ENCODE data around the gene RAB1A.
"Not testable (repeated sequence)": the region's sequence is repeated elsewhere in the genome, so short reads cannot be mapped to it uniquely, and the experiment has no call there.

The RAB1A gene

GRCh38 chr2:65159906-65160305 lies 30.0 kb upstream of the RAB1A start:
- Histone ChIP-seq H3K4me1 (ENCODE audit: insufficient read depth, low read length) (0 out of 2 replicates have a peak, but pooled peaks cover 4% of the 10 kb centered on the region), H3K36me3 (ENCODE audit: insufficient read depth, low read length) (no peaks in the 10 kb centered on the region), H3K27ac (ENCODE audit: low read depth, low read length) (no peak overlapping the region), H3K4me3 (ENCODE audit: low read length) (no peak overlapping the region), H3K9ac (ENCODE audit: low read depth, low read length) (no peak overlapping the region), H3K9me3 (ENCODE audit: insufficient read depth, low read depth, low read length) (no peaks in the 10 kb centered on the region), H3K27me3 (ENCODE audit: insufficient read depth, low read length) (no peaks in the 10 kb centered on the region)
- 93% methylated on average over 2 of the region's 2 CpGs for WGBS

- 0 out of 2 replicates have a peak, but pooled peaks cover 4% of the 10 kb centered on the region for H3K4me1 ChIP-seq (ENCODE audit: insufficient read depth, low read length)
- H3K27ac ChIP-seq (ENCODE audit: low read depth, low read length), result no peak overlapping the region
- WGBS, result 92% methylated on average over 6 of the region's 6 CpGs
Observed at GRCh38 chr2:65159261-65159660, 29.4 kb upstream of the RAB1A start.

GRCh38 chr2:65158557-65158956 lies 28.7 kb upstream of the RAB1A start:
- 0 out of 2 replicates have a peak, but pooled peaks cover 4% of the 10 kb centered on the region for H3K4me1 ChIP-seq (ENCODE audit: insufficient read depth, low read length)
- no peak overlapping the region for H3K4me3 ChIP-seq (ENCODE audit: low read length)
- H3K36me3 ChIP-seq (ENCODE audit: insufficient read depth, low read length), result no peaks in the 10 kb centered on the region
- H3K27me3 ChIP-seq (ENCODE audit: insufficient read depth, low read length), result no peaks in the 10 kb centered on the region
- H3K9ac ChIP-seq (ENCODE audit: low read depth, low read length), result no peak overlapping the region
- H3K9me3 ChIP-seq (ENCODE audit: insufficient read depth, low read depth, low read length), result no peaks in the 10 kb centered on the region
- H3K27ac ChIP-seq (ENCODE audit: low read depth, low read length), result no peak overlapping the region
- WGBS, result 93% methylated on average over 6 of the region's 6 CpGs

More at GRCh38 chr2:65159261-65159660, 29.4 kb upstream of the RAB1A start:
- Histone ChIP-seq H3K36me3 (ENCODE audit: insufficient read depth, low read length) (no peaks in the 10 kb centered on the region), H3K9me3 (ENCODE audit: insufficient read depth, low read depth, low read length) (no peaks in the 10 kb centered on the region), H3K27me3 (ENCODE audit: insufficient read depth, low read length) (no peaks in the 10 kb centered on the region), H3K9ac (ENCODE audit: low read depth, low read length) (no peak overlapping the region), H3K4me3 (ENCODE audit: low read length) (no peak overlapping the region)

- 86% methylated on average over 6 of the region's 6 CpGs for WGBS
- H3K27me3 ChIP-seq (ENCODE audit: insufficient read depth, low read length); H3K27ac ChIP-seq (ENCODE audit: low read depth, low read length); H3K4me3 ChIP-seq (ENCODE audit: low read length); H3K9me3 ChIP-seq (ENCODE audit: insufficient read depth, low read depth, low read length); H3K36me3 ChIP-seq (ENCODE audit: insufficient read depth, low read length); H3K9ac ChIP-seq (ENCODE audit: low read depth, low read length); H3K4me1 ChIP-seq (ENCODE audit: insufficient read depth, low read length): not testable (repeated sequence)
Observed at GRCh38 chr2:65157856-65158255, 27.9 kb upstream of the RAB1A start.

- H3K27me3 ChIP-seq (ENCODE audit: insufficient read depth, low read length), result no peaks in the 10 kb centered on the region
- WGBS, result 71% methylated on average over 1 of the region's 1 CpG
- H3K36me3 ChIP-seq (ENCODE audit: insufficient read depth, low read length), result no peaks in the 10 kb centered on the region
- H3K27ac ChIP-seq (ENCODE audit: low read depth, low read length), result no peak overlapping the region
- no peak overlapping the region for H3K9ac ChIP-seq (ENCODE audit: low read depth, low read length)
- no peak overlapping the region for H3K4me3 ChIP-seq (ENCODE audit: low read length)
- no peaks in the 10 kb centered on the region for H3K4me1 ChIP-seq (ENCODE audit: insufficient read depth, low read length)
- no peaks in the 10 kb centered on the region for H3K9me3 ChIP-seq (ENCODE audit: insufficient read depth, low read depth, low read length)
Observed at GRCh38 chr2:65156041-65156440, 26.1 kb upstream of the RAB1A start.

GRCh38 chr2:65153515-65153914 lies 23.6 kb upstream of the RAB1A start:
- Histone ChIP-seq H3K4me3 (ENCODE audit: low read length) (no peak overlapping the region), H3K4me1 (ENCODE audit: insufficient read depth, low read length) (no peaks in the 10 kb centered on the region), H3K9ac (ENCODE audit: low read depth, low read length) (no peak overlapping the region), H3K36me3 (ENCODE audit: insufficient read depth, low read length) (no peaks in the 10 kb centered on the region), H3K9me3 (ENCODE audit: insufficient read depth, low read depth, low read length) (no peaks in the 10 kb centered on the region), H3K27me3 (ENCODE audit: insufficient read depth, low read length) (no peaks in the 10 kb centered on the region), H3K27ac (ENCODE audit: low read depth, low read length) (no peak overlapping the region)
- 96% methylated on average over 3 of the region's 3 CpGs for WGBS

GRCh38 chr2:65146078-65146477 lies 16.2 kb upstream of the RAB1A start:
- no peaks in the 10 kb centered on the region for H3K36me3 ChIP-seq (ENCODE audit: insufficient read depth, low read length)
- H3K27ac ChIP-seq (ENCODE audit: low read depth, low read length), result no peak overlapping the region
- no peaks in the 10 kb centered on the region for H3K4me1 ChIP-seq (ENCODE audit: insufficient read depth, low read length)
- WGBS, result 95% methylated on average over 2 of the region's 3 CpGs
- H3K4me3 ChIP-seq (ENCODE audit: low read length), result no peak overlapping the region
- H3K27me3 ChIP-seq (ENCODE audit: insufficient read depth, low read length), result no peaks in the 10 kb centered on the region
- H3K9me3 ChIP-seq (ENCODE audit: insufficient read depth, low read depth, low read length), result no peaks in the 10 kb centered on the region
- no peak overlapping the region for H3K9ac ChIP-seq (ENCODE audit: low read depth, low read length)

GRCh38 chr2:65144571-65144970 lies 14.7 kb upstream of the RAB1A start:
- H3K36me3 ChIP-seq (ENCODE audit: insufficient read depth, low read length), result no peaks in the 10 kb centered on the region
- WGBS, result 94% methylated on average over 2 of the region's 2 CpGs
- H3K9me3 ChIP-seq (ENCODE audit: insufficient read depth, low read depth, low read length), result no peaks in the 10 kb centered on the region
- H3K27me3 ChIP-seq (ENCODE audit: insufficient read depth, low read length), result no peaks in the 10 kb centered on the region
- H3K27ac ChIP-seq (ENCODE audit: low read depth, low read length), result no peak overlapping the region
- H3K9ac ChIP-seq (ENCODE audit: low read depth, low read length), result no peak overlapping the region
- H3K4me1 ChIP-seq (ENCODE audit: insufficient read depth, low read length), result no peaks in the 10 kb centered on the region
- no peak overlapping the region for H3K4me3 ChIP-seq (ENCODE audit: low read length)

GRCh38 chr2:65142515-65142914 lies 12.6 kb upstream of the RAB1A start:
- no peaks in the 10 kb centered on the region for H3K27me3 ChIP-seq (ENCODE audit: insufficient read depth, low read length)

GRCh38 chr2:65137197-65137775 lies 7.4 kb upstream of the RAB1A start:
- Histone ChIP-seq H3K9ac (ENCODE audit: low read depth, low read length) (no peak overlapping the region), H3K4me1 (ENCODE audit: insufficient read depth, low read length) (no peaks in the 10 kb centered on the region), H3K4me3 (ENCODE audit: low read length) (no peak overlapping the region), H3K27me3 (ENCODE audit: insufficient read depth, low read length) (no peaks in the 10 kb centered on the region), H3K36me3 (ENCODE audit: insufficient read depth, low read length) (no peaks in the 10 kb centered on the region), H3K9me3 (ENCODE audit: insufficient read depth, low read depth, low read length) (no peaks in the 10 kb centered on the region), H3K27ac (ENCODE audit: low read depth, low read length) (no peak overlapping the region)
- WGBS, result 85% methylated on average over 1 of the region's 2 CpGs

More at GRCh38 chr2:65142515-65142914, 12.6 kb upstream of the RAB1A start:
- H3K9ac ChIP-seq (ENCODE audit: low read depth, low read length), result no peak overlapping the region
- H3K9me3 ChIP-seq (ENCODE audit: insufficient read depth, low read depth, low read length), result no peaks in the 10 kb centered on the region
- H3K4me3 ChIP-seq (ENCODE audit: low read length), result no peak overlapping the region
- no peaks in the 10 kb centered on the region for H3K36me3 ChIP-seq (ENCODE audit: insufficient read depth, low read length)
- no peaks in the 10 kb centered on the region for H3K4me1 ChIP-seq (ENCODE audit: insufficient read depth, low read length)
- no peak overlapping the region for H3K27ac ChIP-seq (ENCODE audit: low read depth, low read length)

- Histone ChIP-seq H3K4me1 (ENCODE audit: insufficient read depth, low read length) (no peaks in the 10 kb centered on the region), H3K9me3 (ENCODE audit: insufficient read depth, low read depth, low read length) (no peaks in the 10 kb centered on the region), H3K9ac (ENCODE audit: low read depth, low read length) (no peak overlapping the region), H3K36me3 (ENCODE audit: insufficient read depth, low read length) (no peaks in the 10 kb centered on the region), H3K4me3 (ENCODE audit: low read length) (no peak overlapping the region), H3K27ac (ENCODE audit: low read depth, low read length) (no peak overlapping the region), H3K27me3 (ENCODE audit: insufficient read depth, low read length) (no peaks in the 10 kb centered on the region)
- 100% methylated on average over 1 of the region's 1 CpG for WGBS
Observed at GRCh38 chr2:65136253-65136652, 6.3 kb upstream of the RAB1A start.

- no peaks in the 10 kb centered on the region for H3K36me3 ChIP-seq (ENCODE audit: insufficient read depth, low read length)
- no peak overlapping the region for H3K27ac ChIP-seq (ENCODE audit: low read depth, low read length)
- H3K4me1 ChIP-seq (ENCODE audit: insufficient read depth, low read length), result peaks cover 3% of the 10 kb centered on the region; the same call in 1 of the 2 replicates
- 99% methylated on average over 6 of the region's 7 CpGs for WGBS
- H3K9me3 ChIP-seq (ENCODE audit: insufficient read depth, low read depth, low read length), result no peaks in the 10 kb centered on the region
- H3K9ac ChIP-seq (ENCODE audit: low read depth, low read length), result no peak overlapping the region
- H3K4me3 ChIP-seq (ENCODE audit: low read length), result no peak overlapping the region
- no peaks in the 10 kb centered on the region for H3K27me3 ChIP-seq (ENCODE audit: insufficient read depth, low read length)
Observed at GRCh38 chr2:65134158-65134557, 4.3 kb upstream of the RAB1A start.
